ENCODE results near the gene ADORA1. TPM values are rescaled to one million over a fixed set of nuclear protein-coding genes. Genes with fewer than 3 reads are reported as not detected.

ADORA1 gene
- total RNA-seq, 4 donors from 2014 or later, result 0.94 to 25.6 (median 6.8) TPM

DNA sequence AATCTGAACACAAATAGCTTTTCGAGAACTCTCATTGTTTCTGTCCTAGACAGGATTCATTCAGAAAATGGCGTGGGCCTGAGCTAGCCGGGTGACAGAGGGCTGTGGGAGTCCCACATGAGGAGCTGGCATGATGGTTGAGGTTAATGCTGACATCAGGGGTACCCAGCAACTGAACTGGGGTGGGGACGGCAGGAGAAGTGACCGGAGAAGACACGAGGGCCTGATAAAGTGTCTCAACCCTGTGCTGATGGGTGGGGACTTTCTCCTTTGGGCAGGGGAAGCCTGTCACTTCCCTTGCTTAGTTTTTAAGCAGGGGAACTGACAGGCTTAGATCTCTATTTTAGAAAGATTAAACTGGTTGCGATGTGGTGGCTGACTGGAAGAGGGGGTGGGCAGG lies 87.3 kb downstream of the ADORA1 start:
- intact Hi-C loops (cut with DNase I), result loop anchor here (5.0 kb wide), 2 partner anchors 43 to 173 kb away; no protein-coding TSS in a partner anchor
- no peaks in the 10 kb centered on the region for H3K27me3 ChIP-seq
- H3K4me1 ChIP-seq, result no peaks in the 10 kb centered on the region
- H3K27ac ChIP-seq, result no peak overlapping the region
- no peak overlapping the region for H3K4me3 ChIP-seq (replicated peaks in 1 of 3)
- 82 to 88% methylated on average over 7 of the region's 7 CpGs for WGBS, 2 donors
- no peaks in the 10 kb centered on the region for H3K36me3 ChIP-seq
- no peak for DNase-seq
- TF ChIP-seq POLR2A (IDR thresholded peaks at IDR 0.05) (no peak), CTCF (IDR thresholded peaks at IDR 0.05) (no peak)
- no peaks in the 10 kb centered on the region for H3K9me3 ChIP-seq

DNA sequence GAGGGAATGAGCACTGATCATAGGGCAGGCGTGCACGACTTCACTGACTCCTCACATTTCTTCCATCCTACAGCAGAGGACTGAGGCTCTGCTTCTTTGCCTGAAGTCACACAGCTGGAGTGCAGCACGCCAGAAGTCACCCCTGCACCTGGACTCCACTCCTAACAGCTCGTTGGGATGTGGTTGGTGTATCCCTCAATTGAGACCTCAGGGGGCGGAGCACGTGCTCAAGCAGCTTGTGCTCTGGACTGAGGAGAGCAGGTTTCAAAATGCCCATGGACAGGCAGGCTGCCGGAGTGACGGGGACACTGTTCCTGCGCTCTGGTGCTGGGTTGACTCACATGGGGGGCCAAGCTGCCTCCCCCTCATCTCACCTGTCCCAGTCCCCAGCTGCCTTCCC lies 88.0 kb downstream of the ADORA1 start:
- Histone ChIP-seq H3K27me3 (no peaks in the 10 kb centered on the region), H3K36me3 (no peaks in the 10 kb centered on the region), H3K4me1 (no peaks in the 10 kb centered on the region), H3K27ac (no peak overlapping the region), H3K4me3 (replicated peaks in 1 of 3) (no peak overlapping the region), H3K9me3 (no peaks in the 10 kb centered on the region)
- TF ChIP-seq POLR2A (IDR thresholded peaks at IDR 0.05), result no peak
- no peak for TF ChIP-seq CTCF (IDR thresholded peaks at IDR 0.05)
- DNase-seq, result peak; percentile 6 to 33
- 54 to 63% methylated on average over 9 of the region's 9 CpGs for WGBS, 2 donors
- intact Hi-C loops (cut with DNase I), result loop anchor here (5.0 kb wide), 2 partner anchors 43 to 173 kb away; no protein-coding TSS in a partner anchor

DNA sequence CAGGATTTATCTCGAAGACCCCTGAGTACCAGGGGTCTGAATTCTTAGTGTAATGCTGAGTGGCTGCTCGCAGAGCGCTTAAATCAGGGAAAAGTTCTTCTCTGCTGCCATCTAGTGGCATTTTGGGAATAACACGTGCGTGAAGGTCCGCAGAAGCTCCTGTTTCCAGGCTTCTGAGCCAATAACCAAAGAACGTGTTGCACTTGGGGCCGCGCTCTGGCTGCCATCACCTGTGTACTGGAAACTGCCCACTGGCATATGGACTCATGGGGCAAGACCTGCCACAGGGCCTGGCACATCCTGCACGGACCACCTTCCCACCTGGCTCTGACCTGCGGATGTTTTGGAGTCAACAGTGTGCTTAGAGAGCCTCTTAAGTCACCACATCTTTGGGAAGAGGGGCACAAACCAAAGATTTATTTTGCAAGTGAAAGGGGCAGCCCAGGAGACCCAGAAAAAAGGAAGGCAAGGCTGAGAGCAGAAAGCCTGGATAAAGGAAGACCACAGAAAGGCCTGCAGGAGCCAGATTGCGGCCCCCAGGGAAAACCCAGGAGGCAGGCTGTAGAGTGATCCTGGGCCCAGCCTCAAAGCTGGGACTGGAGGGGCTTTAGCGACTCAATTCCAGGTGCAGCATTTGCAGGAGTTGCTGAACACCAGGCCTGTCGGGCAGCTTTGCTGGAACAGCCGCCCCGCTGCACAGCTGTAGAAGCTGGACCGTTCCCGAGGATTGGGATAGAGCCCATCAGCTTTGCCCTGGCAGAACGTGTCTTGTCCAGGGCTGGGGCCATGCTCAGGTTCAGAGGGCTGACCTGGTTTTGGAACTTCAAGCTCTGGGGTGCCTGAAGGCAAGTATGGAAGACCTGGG lies 89.0 kb downstream of the ADORA1 start:
- Histone ChIP-seq H3K9me3 (no peaks in the 10 kb centered on the region), H3K4me1 (no peaks in the 10 kb centered on the region), H3K4me3 (replicated peaks in 1 of 3) (no peak overlapping the region), H3K36me3 (no peaks in the 10 kb centered on the region), H3K27me3 (no peaks in the 10 kb centered on the region), H3K27ac (no peak overlapping the region)
- TF ChIP-seq CTCF (IDR thresholded peaks at IDR 0.05) (peak; percentile 62 to 85 (median 76)), POLR2A (IDR thresholded peaks at IDR 0.05) (no peak)
- DNase-seq, result peak; percentile 50 to 52
- intact Hi-C loops (cut with DNase I), result loop anchor here (2.0 to 5.0 kb wide), 3 partner anchors 44 to 174 kb away; no protein-coding TSS in a partner anchor
- 31 to 33% methylated on average over 19 of the region's 19 CpGs for WGBS, 2 donors

Other genes with a start within 250 kb of the ADORA1 start
- gene RABIF, start 238.6 kb upstream of the ADORA1 start, total RNA-seq, result 10 to 100 TPM in 1 of 4 donors, 1 to 10 TPM in 3; 6.1 to 10.7 (median 7.8) TPM
- 10 to 100 TPM; 25.1 to 34.0 (median 29.1) TPM for gene KLHL12, start 200.5 kb upstream of the ADORA1 start, total RNA-seq
- gene ADIPOR1, start 169.4 kb upstream of the ADORA1 start, total RNA-seq, result 100 to 1,000 TPM in 1 of 4 donors, 10 to 100 TPM in 3; 76.3 to 108 (median 81.2) TPM
- gene CYB5R1, start 160.5 kb upstream of the ADORA1 start, total RNA-seq, result 10 to 100 TPM; 48.0 to 94.8 (median 64.6) TPM
- gene TMEM183A, start 120.4 kb upstream of the ADORA1 start, total RNA-seq, result 10 to 100 TPM; 71.0 to 93.9 (median 84.2) TPM
- 1 to 10 TPM in 3 of 4 donors, under 1 TPM in 1; 0.54 to 3.0 (median 2.1) TPM for gene PPFIA4, start 101.2 kb upstream of the ADORA1 start, total RNA-seq
- gene MYOG, start 41.7 kb upstream of the ADORA1 start, total RNA-seq, result not detected
- under 1 TPM in 2 of 4 donors, not detected in 2; 0.11 to 0.75 TPM for gene MYBPH, start 48.1 kb downstream of the ADORA1 start, total RNA-seq
- gene CHI3L1, start 59.0 kb downstream of the ADORA1 start, total RNA-seq, result 10 to 100 TPM in 1 of 4 donors, 1 to 10 TPM in 3; 1.2 to 42.9 (median 4.4) TPM
- gene CHIT1, start 101.9 kb downstream of the ADORA1 start, total RNA-seq, result 1 to 10 TPM in 2 of 4 donors, under 1 TPM in 1, not detected in 1; 0.45 to 9.0 (median 1.2) TPM
- 10 to 100 TPM; 41.9 to 82.1 (median 51.9) TPM for gene BTG2, start 177.8 kb downstream of the ADORA1 start, total RNA-seq
- gene FMOD, start 223.4 kb downstream of the ADORA1 start, total RNA-seq, result 100 to 1,000 TPM in 3 of 4 donors, 10 to 100 TPM in 1; 67.7 to 173 (median 111) TPM

Measured in thyroid gland (tissue), 4 donors.